Suprapubic skin (tissue), 4 donors: ENCODE measurements around the gene MUC6. TPM values are rescaled to one million over a fixed set of nuclear protein-coding genes. Genes with fewer than 3 reads are reported as not detected.

Source experiments
- DNase-seq, 2 donors: peaks; one replicate each; pipeline ENCODE4 v3.0.0-alpha.2; 2019; ENCODE audit warnings: low spot score in 2 of 2
- H3K27ac ChIP-seq: fragments of 200-600 bp; sonication (generic); one replicate; pipeline ENCODE4 v1.5.1; 2019
- H3K27me3 ChIP-seq: fragments of 200-600 bp; sonication (generic); one replicate; pipeline ENCODE4 v1.5.1; 2019
- H3K36me3 ChIP-seq: fragments of 200-600 bp; sonication (generic); one replicate; pipeline ENCODE4 v1.5.1; 2019
- H3K4me1 ChIP-seq: fragments of 200-600 bp; sonication (generic); one replicate; pipeline ENCODE4 v1.5.1; 2019
- H3K4me3 ChIP-seq: fragments of 200-600 bp; sonication (generic); one replicate; pipeline ENCODE4 v1.5.1; 2019; ENCODE audit warnings: mild to moderate bottlenecking
- H3K9me3 ChIP-seq: fragments of 200-600 bp; sonication (generic); one replicate; pipeline ENCODE4 v1.5.1; 2019
- CTCF ChIP-seq, 2 donors: fragments of 200-600 bp in 1 of 2; fragments of 450-650 bp in 1 of 2; sonication (generic) in 1 of 2; IDR thresholded peaks; one replicate each; pipeline ENCODE4 v1.5.1; 2016 to 2019; ENCODE audit warnings: antibody characterized with exemption in 2 of 2, mild to moderate bottlenecking in 1 of 2, moderate library complexity in 1 of 2
- EP300 ChIP-seq: sonication (generic); formaldehyde crosslinking; IDR thresholded peaks from one replicate; pipeline ENCODE4 v1.6.1; 2017; ENCODE audit warnings: antibody characterized with exemption
- POLR2A ChIP-seq, 2 donors: fragments of 450-650 bp; IDR thresholded peaks; one replicate each; pipeline ENCODE4 v1.6.1; 2017; ENCODE audit warnings: antibody characterized with exemption in 2 of 2, mild to moderate bottlenecking in 2 of 2, moderate library complexity in 2 of 2
- POLR2AphosphoS5 ChIP-seq, 3 donors: sonication (generic); formaldehyde crosslinking; IDR thresholded peaks; one replicate each; pipeline ENCODE4 v1.6.1; 2017; ENCODE audit warnings: antibody characterized with exemption in 3 of 3
- WGBS: methylation state at CpG from one replicate; pipeline ENCODE4 v1.1.5; 2018; 5-methylcytosine and 5-hydroxymethylcytosine counted together
- total RNA-seq, 4 donors: library from RNA; depleted of rRNA; stranded (reverse); fragments of >200 nt; gene quantifications; one replicate each; pipeline ENCODE4 v1.1.0, GENCODE V29; 2016

The MUC6 gene
- total RNA-seq, 4 donors from 2014 or later, result 0.04 TPM; not detected in 3

DNA sequence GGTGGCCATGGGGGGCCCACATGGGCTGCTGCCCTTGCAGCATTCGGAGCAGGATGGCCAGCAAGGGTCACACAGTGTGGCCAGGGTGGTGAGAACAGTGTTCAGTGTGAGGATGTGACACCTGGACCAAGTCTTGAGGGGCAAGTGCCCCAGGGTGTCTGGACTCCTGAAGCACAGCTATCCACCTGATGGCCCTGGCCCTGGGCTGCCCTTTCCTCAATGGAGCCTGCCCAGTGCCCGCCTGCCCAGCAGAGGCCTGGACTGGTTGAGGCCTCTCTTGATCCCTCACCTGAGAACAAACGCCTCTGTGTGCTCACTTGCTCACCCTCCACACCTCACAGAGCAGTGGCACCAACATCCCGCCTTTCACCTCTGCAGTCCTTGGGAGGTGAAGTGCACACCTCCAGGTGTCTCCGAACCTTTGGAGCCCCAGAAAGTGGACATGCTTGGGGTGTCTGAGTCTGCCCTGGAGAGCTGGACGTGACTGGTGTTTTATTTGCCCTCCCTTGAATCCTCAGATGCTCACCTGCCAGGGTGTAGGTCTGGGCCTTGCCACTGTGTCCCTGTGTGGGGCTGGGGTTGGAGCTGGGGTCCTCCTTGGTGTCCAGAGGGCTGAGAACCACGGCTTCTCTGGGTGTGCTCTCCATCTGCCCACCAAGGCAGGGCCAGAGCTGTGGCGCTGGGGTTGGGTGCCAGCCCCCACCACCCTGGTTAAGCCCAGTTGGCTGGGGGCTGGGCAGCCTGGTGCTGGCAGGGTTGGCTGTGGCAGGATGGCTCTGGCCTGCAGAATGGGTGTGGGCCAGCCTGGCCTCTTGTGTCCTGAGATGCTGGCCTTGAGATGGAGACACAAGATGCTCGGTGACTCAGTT, 34.3 kb upstream of the MUC6 start:
- H3K36me3 ChIP-seq, result no peaks in the 10 kb centered on the region
- no peak overlapping the region for H3K4me3 ChIP-seq
- no peak for TF ChIP-seq CTCF (IDR thresholded peaks at IDR 0.05)
- no peaks in the 10 kb centered on the region for H3K9me3 ChIP-seq
- peaks cover 25% of the 10 kb centered on the region for H3K27me3 ChIP-seq
- no peak overlapping the region for H3K27ac ChIP-seq
- peaks cover 20% of the 10 kb centered on the region for H3K4me1 ChIP-seq
- WGBS, result 92% methylated on average over 6 of the region's 9 CpGs
- DNase-seq, result no peak

GRCh38 chr11:1069740-1070139, 33.2 kb upstream of the MUC6 start:
- TF ChIP-seq CTCF (IDR thresholded peaks at IDR 0.05) (no peak), EP300 (no peak), POLR2AphosphoS5 (IDR thresholded peaks at IDR 0.05) (no peak), POLR2A (IDR thresholded peaks at IDR 0.05) (no peak)
- no peak overlapping the region for H3K27ac ChIP-seq
- H3K9me3 ChIP-seq, result no peaks in the 10 kb centered on the region
- H3K4me3 ChIP-seq, result no peak overlapping the region
- H3K36me3 ChIP-seq, result no peaks in the 10 kb centered on the region
- no peak for DNase-seq
- peaks cover 16% of the 10 kb centered on the region for H3K27me3 ChIP-seq
- H3K4me1 ChIP-seq, result peaks cover 20% of the 10 kb centered on the region

DNA sequence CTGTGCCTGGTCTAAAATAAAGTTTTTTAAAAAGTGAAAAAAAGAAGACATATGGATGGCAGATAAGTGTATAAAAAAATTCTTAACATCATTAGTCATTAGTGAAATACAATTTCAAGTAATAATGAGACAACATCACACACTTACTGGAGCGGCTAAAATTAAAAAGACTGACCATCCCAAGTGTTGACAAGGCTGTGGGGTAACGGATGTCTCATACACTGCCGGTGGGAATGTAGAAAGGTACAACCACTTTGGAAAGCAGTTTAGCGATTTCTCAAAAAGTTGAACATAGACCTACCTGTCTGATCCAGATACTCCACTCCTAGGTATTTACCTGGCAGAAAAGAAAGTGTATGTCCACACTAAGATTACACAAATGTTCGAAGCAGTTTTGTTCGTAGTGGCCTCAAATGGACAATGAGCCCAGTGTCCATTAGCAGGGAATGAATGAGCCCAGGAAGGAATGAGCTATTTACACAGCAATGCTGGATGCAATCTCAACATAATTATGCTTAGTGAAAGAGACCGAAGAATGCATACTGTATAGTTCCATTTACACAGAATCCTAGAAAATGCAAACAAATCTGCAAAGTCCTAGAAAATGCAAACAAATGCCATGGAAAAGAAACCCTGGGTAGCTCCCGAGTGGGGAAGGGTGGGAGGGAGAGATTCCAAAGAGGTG, 31.4 kb upstream of the MUC6 start:
- DNase-seq, result no peak
- peaks cover 7% of the 10 kb centered on the region for H3K4me1 ChIP-seq
- no peaks in the 10 kb centered on the region for H3K36me3 ChIP-seq
- TF ChIP-seq EP300 (no peak), POLR2AphosphoS5 (IDR thresholded peaks at IDR 0.05) (no peak), POLR2A (IDR thresholded peaks at IDR 0.05) (no peak), CTCF (IDR thresholded peaks at IDR 0.05) (no peak)
- H3K9me3 ChIP-seq, result no peaks in the 10 kb centered on the region
- peaks cover 16% of the 10 kb centered on the region for H3K27me3 ChIP-seq
- H3K27ac ChIP-seq, result no peak overlapping the region
- WGBS, result 85% methylated on average over 8 of the region's 8 CpGs
- H3K4me3 ChIP-seq, result no peak overlapping the region

- Histone ChIP-seq H3K36me3 (no peaks in the 10 kb centered on the region), H3K9me3 (no peaks in the 10 kb centered on the region), H3K4me3 (no peak overlapping the region), H3K4me1 (no peaks in the 10 kb centered on the region), H3K27ac (no peak overlapping the region), H3K27me3 (peaks cover 9% of the 10 kb centered on the region)
- TF ChIP-seq POLR2AphosphoS5 (IDR thresholded peaks at IDR 0.05) (no peak), EP300 (no peak), CTCF (IDR thresholded peaks at IDR 0.05) (no peak), POLR2A (IDR thresholded peaks at IDR 0.05) (no peak)
- no peak for DNase-seq
- 76% methylated on average over 3 of the region's 3 CpGs for WGBS
These were observed 27.6 kb upstream of the MUC6 start for GRCh38 chr11:1064167-1064566.

DNA sequence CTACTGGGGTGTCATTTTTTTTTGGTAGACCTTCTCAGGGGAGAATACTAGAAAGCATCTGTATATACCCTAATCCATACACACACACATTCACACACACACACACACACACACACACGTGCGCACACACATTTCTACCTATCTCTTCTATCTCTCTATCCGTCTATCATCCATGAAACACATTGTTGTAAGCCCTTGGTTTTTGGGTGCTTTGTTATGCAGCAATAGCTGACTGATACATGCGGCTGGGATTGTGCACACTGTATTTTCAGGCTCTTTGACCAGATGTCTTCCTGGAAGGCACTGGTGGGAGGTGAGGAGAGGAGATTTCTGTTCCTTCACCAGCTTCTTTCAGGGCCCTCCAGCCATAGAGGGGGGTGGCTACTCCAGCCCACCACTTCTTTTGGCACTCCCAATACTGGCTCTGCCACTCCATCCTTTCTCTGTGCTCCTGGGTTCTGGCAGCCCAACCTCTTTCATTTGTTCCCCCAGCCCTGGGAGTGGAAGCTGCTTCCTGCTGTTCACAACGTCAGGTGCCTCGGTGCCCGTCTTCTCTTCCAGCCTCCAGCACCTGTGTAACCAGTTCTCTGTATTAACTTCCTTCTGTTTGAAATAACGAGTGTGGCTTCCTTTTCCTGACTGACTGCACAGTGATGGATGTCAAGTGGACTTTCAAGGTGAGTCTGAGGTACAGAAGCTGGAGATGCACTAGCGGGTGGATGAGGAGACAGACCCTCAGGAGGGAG, 25.7 kb upstream of the MUC6 start:
- Histone ChIP-seq H3K27ac (no peak overlapping the region), H3K9me3 (no peaks in the 10 kb centered on the region), H3K27me3 (peaks cover 12% of the 10 kb centered on the region), H3K4me1 (no peaks in the 10 kb centered on the region), H3K4me3 (no peak overlapping the region), H3K36me3 (no peaks in the 10 kb centered on the region)
- DNase-seq, result no peak
- 79% methylated on average over 9 of the region's 9 CpGs for WGBS
- no peak for TF ChIP-seq POLR2AphosphoS5 (IDR thresholded peaks at IDR 0.05)
- TF ChIP-seq EP300, result no peak
- no peak for TF ChIP-seq POLR2A (IDR thresholded peaks at IDR 0.05)
